ENCODE data around the gene C5orf24. TPM values are rescaled to one million over a fixed set of nuclear protein-coding genes. Genes with fewer than 3 reads are reported as not detected.
"Not testable (repeated sequence)": the region's sequence is repeated elsewhere in the genome, so short reads cannot be mapped to it uniquely, and the experiment has no call there.

C5orf24 gene
- total RNA-seq, 3 donors from 2014 or later (not counting 1 experiment from before 2014, with no cell fraction given) = 42.7 to 49.8 (median 44.7) TPM

- H3K27ac Mint-ChIP-seq = peak overlapping the region; percentile 91 to 98
- intact Hi-C loops (cut with micrococcal nuclease) = no loop called here
- Histone ChIP-seq H3K4me1 (ENCODE audit: control insufficient read depth, insufficient read depth, low read length) (peaks cover 33% of the 10 kb centered on the region), H3K27ac (ENCODE audit: low read length) (peak overlapping the region; percentile 11), H3K36me3 (ENCODE audit: control insufficient read depth, insufficient read depth, low read length) (peaks cover 2% of the 10 kb centered on the region), H3K27me3 (ENCODE audit: control insufficient read depth, insufficient read depth, low read length) (no peaks in the 10 kb centered on the region), H3K9me3 (ENCODE audit: control insufficient read depth, insufficient read depth, low read length) (no peaks in the 10 kb centered on the region), H3K4me3 (ENCODE audit: low read length) (no peak overlapping the region)
- H3K4me1 Mint-ChIP-seq = peaks cover 29 to 53% of the 10 kb centered on the region in 2 donors
- DNase-seq = peak in 1 of 2 donors; percentile 19
- H3K27me3 Mint-ChIP-seq (ENCODE audit: low read depth in 2 of 2) = no peaks in the 10 kb centered on the region
- no peaks in the 10 kb centered on the region for H3K36me3 Mint-ChIP-seq
- H3K9me3 Mint-ChIP-seq = no peaks in the 10 kb centered on the region
- no peak for ATAC-seq
- no peak overlapping the region for H3K4me3 Mint-ChIP-seq
- no peak for TF ChIP-seq CTCF (IDR thresholded peaks at IDR 0.05)
Measured at GRCh38 chr5:134877159-134877558, 31.4 kb downstream of the C5orf24 start.

DNA sequence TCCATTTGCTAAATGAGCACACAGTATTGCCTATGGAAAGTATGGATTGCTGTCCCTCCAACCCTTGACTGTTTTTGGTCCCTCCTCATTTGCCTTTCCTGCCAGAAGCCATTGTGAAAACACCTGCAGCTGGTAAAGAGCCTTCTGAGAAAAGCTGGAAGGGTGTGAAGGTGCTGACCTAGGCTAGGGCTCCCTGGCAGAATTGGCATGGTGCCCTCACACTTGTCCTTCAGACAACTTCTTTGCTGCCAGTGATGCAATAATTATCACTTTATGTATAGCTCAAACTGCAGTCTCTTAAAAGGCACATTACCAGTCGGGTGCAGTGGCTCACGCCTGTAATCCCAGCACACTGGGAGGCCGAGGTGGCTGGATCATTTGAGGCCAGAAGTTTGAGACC, 32.6 kb downstream of the C5orf24 start:
- no peaks in the 10 kb centered on the region for H3K36me3 Mint-ChIP-seq
- no peak for TF ChIP-seq CTCF (IDR thresholded peaks at IDR 0.05)
- H3K4me3 Mint-ChIP-seq = no peak overlapping the region
- no peaks in the 10 kb centered on the region for H3K27me3 Mint-ChIP-seq (ENCODE audit: low read depth in 2 of 2)
- peaks cover 29 to 51% of the 10 kb centered on the region in 2 donors for H3K4me1 Mint-ChIP-seq
- no peaks in the 10 kb centered on the region for H3K9me3 ChIP-seq (ENCODE audit: control insufficient read depth, insufficient read depth, low read length)
- peaks cover 2% of the 10 kb centered on the region for H3K36me3 ChIP-seq (ENCODE audit: control insufficient read depth, insufficient read depth, low read length)
- no peak overlapping the region for H3K27ac ChIP-seq (ENCODE audit: low read length)
- ATAC-seq = no peak
- no peaks in the 10 kb centered on the region for H3K27me3 ChIP-seq (ENCODE audit: control insufficient read depth, insufficient read depth, low read length)
- H3K9me3 Mint-ChIP-seq = no peaks in the 10 kb centered on the region
- WGBS (ENCODE audit: insufficient coverage) = 94% methylated on average over 3 of the region's 3 CpGs
- H3K4me1 ChIP-seq (ENCODE audit: control insufficient read depth, insufficient read depth, low read length) = peaks cover 32% of the 10 kb centered on the region
- DNase-seq = no peak
- intact Hi-C loops (cut with micrococcal nuclease) = no loop called here
- H3K4me3 ChIP-seq (ENCODE audit: low read length) = no peak overlapping the region
- peak overlapping the region in 1 of 2 donors; percentile 10 for H3K27ac Mint-ChIP-seq

DNA sequence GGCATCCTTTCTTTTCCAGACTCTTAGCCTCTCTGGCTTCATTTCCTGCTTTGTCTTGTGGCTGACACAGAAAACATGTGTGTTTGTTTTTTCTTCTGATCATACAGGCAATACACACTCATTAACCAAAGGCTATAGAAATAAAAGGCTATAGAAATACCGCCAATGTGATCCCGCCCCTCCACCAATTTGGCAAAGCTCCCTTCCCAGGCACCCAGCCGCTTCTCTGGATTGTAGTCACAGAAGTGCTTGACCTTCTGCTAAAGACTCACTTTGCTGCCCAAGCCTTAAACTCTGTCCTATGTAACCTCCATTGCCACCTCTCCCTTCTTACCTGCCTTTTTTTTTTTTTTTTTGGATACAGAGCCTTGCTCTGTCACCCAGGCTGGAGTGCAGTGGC, 33.7 kb downstream of the C5orf24 start:
- no peaks in the 10 kb centered on the region for H3K27me3 ChIP-seq (ENCODE audit: control insufficient read depth, insufficient read depth, low read length)
- Mint-ChIP-seq H3K36me3 (no peaks in the 10 kb centered on the region), H3K9me3 (no peaks in the 10 kb centered on the region), H3K4me3 (no peak overlapping the region), H3K4me1 (peaks cover 29 to 48% of the 10 kb centered on the region in 2 donors), H3K27me3 (ENCODE audit: low read depth in 2 of 2) (no peaks in the 10 kb centered on the region), H3K27ac (peak overlapping the region; percentile 31 to 58)
- peaks cover 25% of the 10 kb centered on the region for H3K4me1 ChIP-seq (ENCODE audit: control insufficient read depth, insufficient read depth, low read length)
- WGBS (ENCODE audit: insufficient coverage) = 100% methylated on average over 3 of the region's 3 CpGs
- no peaks in the 10 kb centered on the region for H3K9me3 ChIP-seq (ENCODE audit: control insufficient read depth, insufficient read depth, low read length)
- H3K27ac ChIP-seq (ENCODE audit: low read length) = no peak overlapping the region
- H3K4me3 ChIP-seq (ENCODE audit: low read length) = no peak overlapping the region
- H3K36me3 ChIP-seq (ENCODE audit: control insufficient read depth, insufficient read depth, low read length) = peaks cover 2% of the 10 kb centered on the region
- TF ChIP-seq CTCF (IDR thresholded peaks at IDR 0.05) = no peak
- ATAC-seq = no peak
- intact Hi-C loops (cut with micrococcal nuclease) = no loop called here
- no peak for DNase-seq

DNA sequence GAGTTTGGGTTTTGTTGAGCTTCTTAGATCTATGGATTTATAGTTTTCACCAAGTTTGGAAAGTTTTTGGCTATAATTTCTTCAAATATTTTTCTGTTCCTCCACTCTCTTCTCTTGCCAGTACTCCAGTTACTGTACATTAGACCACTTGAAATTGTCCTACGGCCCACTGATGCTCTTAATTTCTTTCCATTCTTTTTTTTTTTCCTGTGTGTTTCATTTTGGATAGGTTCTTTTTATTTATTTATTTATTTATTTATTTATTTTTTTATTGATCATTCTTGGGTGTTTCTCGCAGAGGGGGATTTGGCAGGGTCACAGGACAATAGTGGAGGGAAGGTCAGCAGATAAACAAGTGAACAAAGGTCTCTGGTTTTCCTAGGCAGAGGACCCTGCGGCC, 35.2 kb downstream of the C5orf24 start:
- no CpG with 5 or more reads among the region's 3 CpGs for WGBS (ENCODE audit: insufficient coverage)
- peaks cover 13% of the 10 kb centered on the region for H3K4me1 ChIP-seq (ENCODE audit: control insufficient read depth, insufficient read depth, low read length)
- H3K27ac Mint-ChIP-seq; H3K4me3 Mint-ChIP-seq; H3K36me3 ChIP-seq (ENCODE audit: control insufficient read depth, insufficient read depth, low read length); ATAC-seq; H3K9me3 ChIP-seq (ENCODE audit: control insufficient read depth, insufficient read depth, low read length); H3K36me3 Mint-ChIP-seq; H3K27ac ChIP-seq (ENCODE audit: low read length); H3K27me3 Mint-ChIP-seq (ENCODE audit: low read depth in 2 of 2); H3K27me3 ChIP-seq (ENCODE audit: control insufficient read depth, insufficient read depth, low read length); intact Hi-C loops (cut with micrococcal nuclease); DNase-seq; H3K4me3 ChIP-seq (ENCODE audit: low read length); H3K9me3 Mint-ChIP-seq: not testable (repeated sequence)
- peaks cover 29 to 48% of the 10 kb centered on the region in 2 donors for H3K4me1 Mint-ChIP-seq

DNA sequence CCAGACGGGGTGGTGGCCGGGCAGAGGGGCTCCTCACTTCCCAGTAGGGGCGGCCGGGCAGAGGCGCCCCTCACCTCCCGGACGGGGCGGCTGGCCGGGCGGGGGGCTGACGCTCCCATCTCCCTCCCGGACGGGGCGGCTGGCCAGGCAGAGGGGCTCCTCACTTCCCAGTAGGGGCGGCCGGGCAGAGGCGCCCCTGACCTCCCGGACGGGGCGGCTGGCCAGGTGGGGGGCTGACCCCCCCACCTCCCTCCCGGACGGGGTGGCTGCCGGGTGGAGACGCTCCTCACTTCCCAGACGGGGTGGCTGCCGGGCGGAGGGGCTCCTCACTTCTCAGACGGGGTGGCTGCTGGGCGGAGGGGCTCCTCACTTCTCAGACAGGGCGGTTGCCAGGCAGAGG, 35.9 kb downstream of the C5orf24 start:
- H3K4me3 ChIP-seq (ENCODE audit: low read length); ATAC-seq; H3K27me3 ChIP-seq (ENCODE audit: control insufficient read depth, insufficient read depth, low read length); H3K36me3 ChIP-seq (ENCODE audit: control insufficient read depth, insufficient read depth, low read length); H3K4me3 Mint-ChIP-seq; H3K27ac Mint-ChIP-seq; intact Hi-C loops (cut with micrococcal nuclease); H3K9me3 ChIP-seq (ENCODE audit: control insufficient read depth, insufficient read depth, low read length); DNase-seq; H3K27me3 Mint-ChIP-seq (ENCODE audit: low read depth in 2 of 2); H3K27ac ChIP-seq (ENCODE audit: low read length); H3K9me3 Mint-ChIP-seq; H3K36me3 Mint-ChIP-seq; H3K4me1 ChIP-seq (ENCODE audit: control insufficient read depth, insufficient read depth, low read length): not testable (repeated sequence)
- H3K4me1 Mint-ChIP-seq = peaks cover 22 to 47% of the 10 kb centered on the region in 2 donors
- 97% methylated on average over 26 of the region's 30 CpGs for WGBS (ENCODE audit: insufficient coverage)

Data from natural killer cell (primary cell).